GM12878 (cell line): Measurements from ENCODE around the gene LASP1NB.

Source experiments
- ATAC-seq: fragments of 200-7000 bp; cut with Tn5 transposase; 3 replicates; pipeline ENCODE4 v1.9.1; 2020; ENCODE audit warnings: mild to moderate bottlenecking, moderate library complexity
- BruUV-seq: library from RNA; stranded (reverse); fragments of 400-500 nt; replicated peaks from 2 replicates; lab custom pipeline; 2021; lab: Mats Ljungman, UMichigan
- CTCF ChIA-PET: fragments of 300-600 bp; sonication (Branson Sonifier 250); formaldehyde crosslinking; extraction: SDS; loops from one replicate; lab custom pipeline; 2021; ENCODE audit warnings: inconsistent platforms; lab: Yijun Ruan, JAX
- POLR2A ChIA-PET: fragments of 350-600 bp; formaldehyde crosslinking; extraction: SDS; loops from one replicate; lab custom pipeline; 2021; ENCODE audit warnings: inconsistent platforms; lab: Charles Lee
- RAD21 ChIA-PET: fragments of 300-600 bp; sonication (Branson Sonifier 250); formaldehyde crosslinking; loops from one replicate; lab custom pipeline; 2023; ENCODE audit warnings: antibody characterized with exemption; ENCODE audit not compliant: unreplicated experiment; lab: Charles Lee
- SMC1A ChIA-PET: fragments of 300-600 bp; sonication (Branson Sonifier 250); formaldehyde crosslinking; loops from one replicate; lab custom pipeline; 2023; ENCODE audit not compliant: unreplicated experiment, uncharacterized antibody; lab: Charles Lee
- DNase-seq: peaks from one replicate; pipeline ENCODE4 v3.0.0-alpha.2; 2011; ENCODE audit warnings: low read depth, low spot score
- FAIRE-seq: peaks from 3 replicates; lab custom pipeline; 2011; peaks lifted over from hg19 to GRCh38; lab: Jason Lieb, UNC
- H2AFZ ChIP-seq: 2 replicates; pipeline ENCODE4 v1.6.0; 2011; ENCODE audit warnings: low read depth, low read length, control low read depth; ENCODE audit not compliant: control insufficient read depth
- H3K27ac ChIP-seq: 2 replicates; pipeline ENCODE4 v1.5.1; 2011; ENCODE audit warnings: control low read depth; ENCODE audit not compliant: control insufficient read depth, insufficient read depth
- H3K27me3 ChIP-seq, 2 experiments: replicated peaks in 1 of 2; 2 replicates each; pipeline versions ENCODE4 v1.6.0 to v1.6.1; 2011; ENCODE audit warnings: low read length in 1 of 2; ENCODE audit not compliant: control insufficient read depth in 2 of 2, insufficient read depth in 2 of 2
- H3K36me3 ChIP-seq, 2 experiments: 2 replicates each; pipeline ENCODE4 v1.5.1; 2011; ENCODE audit warnings: low read length in 1 of 2; ENCODE audit not compliant: control insufficient read depth in 2 of 2, insufficient read depth in 2 of 2
- H3K4me1 ChIP-seq: 2 replicates; pipeline ENCODE4 v1.6.1; 2011; ENCODE audit warnings: mild to moderate bottlenecking, low read length, moderate library complexity, mixed read lengths; ENCODE audit not compliant: control insufficient read depth, insufficient read depth
- H3K4me2 ChIP-seq: 2 replicates; pipeline ENCODE4 v1.6.0; 2011; ENCODE audit warnings: control low read depth; ENCODE audit not compliant: control insufficient read depth, insufficient read depth
- H3K4me3 ChIP-seq: fragments of 200-600 bp; sonication (generic); 2 replicates; pipeline ENCODE4 v1.5.1; 2016
- H3K79me2 ChIP-seq: 2 replicates; pipeline ENCODE4 v1.6.0; 2011; ENCODE audit warnings: low read length; ENCODE audit not compliant: control insufficient read depth, insufficient read depth
- H3K9ac ChIP-seq: 2 replicates; pipeline ENCODE4 v1.8.0; 2011; ENCODE audit warnings: low read length, control low read depth, mixed read lengths; ENCODE audit not compliant: control insufficient read depth, insufficient read depth
- H3K9me3 ChIP-seq: replicated peaks from 3 replicates; pipeline ENCODE4 v1.5.1; 2011; ENCODE audit warnings: mild to moderate bottlenecking, low read length; ENCODE audit not compliant: control insufficient read depth, insufficient read depth
- H4K20me1 ChIP-seq: 2 replicates; pipeline ENCODE4 v1.6.0; 2011; ENCODE audit not compliant: control insufficient read depth, insufficient read depth
- E4F1 ChIP-seq: fragments of 450-650 bp; IDR thresholded peaks from 2 replicates; pipeline ENCODE4 v1.6.1; 2018; ENCODE audit warnings: borderline replicate concordance, mild to moderate bottlenecking; ENCODE audit not compliant: partially characterized antibody
- ESRRA ChIP-seq: IDR thresholded peaks from 2 replicates; pipeline ENCODE4 v1.6.1; 2012; ENCODE audit warnings: mild to moderate bottlenecking, low read length, improper control_type of control experiment
- EZH2 ChIP-seq: IDR thresholded peaks from 2 replicates; pipeline ENCODE4 v1.6.1; 2012; ENCODE audit warnings: low read depth, mild to moderate bottlenecking, control low read depth, inconsistent platforms, low read length, borderline replicate concordance; ENCODE audit not compliant: control insufficient read depth
- JUND ChIP-seq: IDR thresholded peaks from 2 replicates; pipeline ENCODE4 v1.6.1; 2012; ENCODE audit warnings: low read depth, mild to moderate bottlenecking, low read length, improper control_type of control experiment, moderate library complexity
- NFYA ChIP-seq: IDR thresholded peaks from 2 replicates; pipeline ENCODE4 v1.6.1; 2011; ENCODE audit warnings: low read depth, mild to moderate bottlenecking, low read length, improper control_type of control experiment, borderline replicate concordance
- NR2C1 ChIP-seq: fragments of 450-650 bp; IDR thresholded peaks from 2 replicates; pipeline ENCODE4 v1.6.1; 2017; ENCODE audit warnings: antibody characterized with exemption, mild to moderate bottlenecking, moderate library complexity
- SMAD5 ChIP-seq: IDR thresholded peaks from 2 replicates; pipeline ENCODE4 v1.6.1; 2016; ENCODE audit warnings: antibody characterized with exemption, low read depth
- SRF ChIP-seq, 2 experiments: IDR thresholded peaks; 2 replicates each; pipeline ENCODE4 v1.6.1; 2011; ENCODE audit warnings: low read depth in 2 of 2, low read length in 2 of 2, mild to moderate bottlenecking in 1 of 2, moderate library complexity in 1 of 2
- TCF12 ChIP-seq: IDR thresholded peaks from 2 replicates; pipeline ENCODE4 v1.6.1; 2011; ENCODE audit warnings: low read depth, mild to moderate bottlenecking, low read length
- ZBTB40 ChIP-seq: fragments of 450-650 bp; IDR thresholded peaks from 2 replicates; pipeline ENCODE4 v1.6.1; 2016; ENCODE audit warnings: mild to moderate bottlenecking, moderate library complexity, borderline replicate concordance
- WGBS: methylation state at CpG from one replicate; pipeline ENCODE4 v1.1.6; 2016; ENCODE audit warnings: low lambda C conversion rate; ENCODE audit not compliant: insufficient replicate concordance, insufficient coverage; ENCODE audit errors: missing lambda C conversion rate; 5-methylcytosine and 5-hydroxymethylcytosine counted together
- in situ Hi-C: fragments of 300-500 bp; cut with MboI; formaldehyde crosslinking; loops from 9 replicates; pipeline ENCODE4 v1.14.3; 2018; ENCODE audit warnings: mixed read lengths
- intact Hi-C: fragments of 100-400 bp; cut with micrococcal nuclease; formaldehyde crosslinking; loops from one replicate; pipeline ENCODE4 v1.14.2; 2022; ENCODE audit not compliant: unreplicated experiment

LASP1NB gene

GRCh38 chr17:38906460-38907228, 18.8 kb upstream of the LASP1NB start:
- no peak overlapping the region for H2AFZ ChIP-seq
- peaks cover 2% of the 10 kb centered on the region for H3K79me2 ChIP-seq
- H4K20me1 ChIP-seq: no peaks in the 10 kb centered on the region
- ChIA-PET CTCF (interaction anchor here (1.6 kb wide), 1 partner anchor 8 kb away, joined by 4 read pairs; no protein-coding TSS in a partner anchor), SMC1A (interaction anchor here (0.7 to 2.5 kb wide), 6 partner anchors 9 to 247 kb away, joined by 3 to 10 read pairs (median 3); no protein-coding TSS in a partner anchor), POLR2A (interaction anchor here (0.8 to 1.7 kb wide), 3 partner anchors 8 to 39 kb away, joined by 3 to 6 read pairs (median 5); no protein-coding TSS in a partner anchor), RAD21 (interaction anchor here (0.5 to 1.5 kb wide), 3 partner anchors 39 to 98 kb away, joined by 3 to 6 read pairs (median 4); no protein-coding TSS in a partner anchor)
- 23% methylated on average over 7 of the region's 7 CpGs for WGBS
- no peak for ATAC-seq
- no peak overlapping the region for H3K9ac ChIP-seq
- no peak overlapping the region for H3K4me3 ChIP-seq
- no peaks in the 10 kb centered on the region for H3K9me3 ChIP-seq
- no peak overlapping the region for H3K27ac ChIP-seq
- intact Hi-C loops: no loop called here
- no peak overlapping the region for H3K4me2 ChIP-seq
- H3K27me3 ChIP-seq: no peaks in the 10 kb centered on the region
- peaks cover 5% of the 10 kb centered on the region for H3K4me1 ChIP-seq
- BruUV-seq: no TSS peak
- no peak for DNase-seq
- H3K36me3 ChIP-seq: peaks cover 3 to 17% of the 10 kb centered on the region in 2 experiments; a peak in 3 of 4 replicates
- in situ Hi-C loops: no loop called here
- no peak for FAIRE-seq
- TF ChIP-seq TCF12 (no peak), NR2C1 (no peak), E4F1 (no peak), EZH2 (no peak), NFYA (no peak), SRF (IDR thresholded peaks at IDR 0.05; ENCODE audit: low read depth in 2 of 2, low read length in 2 of 2) (no peak), ESRRA (no peak), ZBTB40 (no peak), SMAD5 (no peak), JUND (no peak)
